Measurements from ENCODE around the gene RPL27A.

RPL27A gene

GRCh38 chr11:8693555-8693954 lies 11.0 kb downstream of the RPL27A start:
- peaks cover 68% of the 10 kb centered on the region for H3K36me3 ChIP-seq
- TF ChIP-seq CTCF (IDR thresholded peaks at IDR 0.05; ENCODE audit: low read depth, low read length): no peak
- no peak overlapping the region for H3K4me3 ChIP-seq (ENCODE audit: low read depth, low read length)
- H3K27me3 ChIP-seq (ENCODE audit: insufficient read depth, low read depth, severe bottlenecking): no peaks in the 10 kb centered on the region
- DNase-seq: no peak
- no peaks in the 10 kb centered on the region for H3K9me3 ChIP-seq (ENCODE audit: severe bottlenecking)
- no peak overlapping the region for H3K27ac ChIP-seq

- Histone ChIP-seq H3K27ac (no peak overlapping the region), H3K4me3 (ENCODE audit: low read depth, low read length) (no peak overlapping the region), H3K9me3 (ENCODE audit: severe bottlenecking) (no peaks in the 10 kb centered on the region), H3K27me3 (ENCODE audit: insufficient read depth, low read depth, severe bottlenecking) (no peaks in the 10 kb centered on the region), H3K36me3 (peaks cover 71% of the 10 kb centered on the region)
- DNase-seq: peak; percentile 32
- no peak for TF ChIP-seq CTCF (IDR thresholded peaks at IDR 0.05; ENCODE audit: low read depth, low read length)
Observed at GRCh38 chr11:8694137-8694536, 11.5 kb downstream of the RPL27A start.

GRCh38 chr11:8697054-8697453 lies 14.5 kb downstream of the RPL27A start:
- H3K27me3 ChIP-seq (ENCODE audit: insufficient read depth, low read depth, severe bottlenecking): no peaks in the 10 kb centered on the region
- no peak overlapping the region for H3K27ac ChIP-seq
- H3K9me3 ChIP-seq (ENCODE audit: severe bottlenecking): no peaks in the 10 kb centered on the region
- H3K4me3 ChIP-seq (ENCODE audit: low read depth, low read length): no peak overlapping the region
- no peak for DNase-seq
- peaks cover 72% of the 10 kb centered on the region for H3K36me3 ChIP-seq
- no peak for TF ChIP-seq CTCF (IDR thresholded peaks at IDR 0.05; ENCODE audit: low read depth, low read length)

GRCh38 chr11:8698379-8698851 lies 15.8 kb downstream of the RPL27A start:
- H3K4me3 ChIP-seq (ENCODE audit: low read depth, low read length): no peak overlapping the region
- no peak for DNase-seq
- peaks cover 64% of the 10 kb centered on the region for H3K36me3 ChIP-seq
- H3K27ac ChIP-seq: no peak overlapping the region
- no peak for TF ChIP-seq CTCF (IDR thresholded peaks at IDR 0.05; ENCODE audit: low read depth, low read length)
- H3K9me3 ChIP-seq (ENCODE audit: severe bottlenecking): no peaks in the 10 kb centered on the region
- no peaks in the 10 kb centered on the region for H3K27me3 ChIP-seq (ENCODE audit: insufficient read depth, low read depth, severe bottlenecking)

- Histone ChIP-seq H3K9me3 (ENCODE audit: severe bottlenecking) (no peaks in the 10 kb centered on the region), H3K36me3 (peaks cover 63% of the 10 kb centered on the region), H3K27ac (no peak overlapping the region), H3K4me3 (ENCODE audit: low read depth, low read length) (no peak overlapping the region), H3K27me3 (ENCODE audit: insufficient read depth, low read depth, severe bottlenecking) (no peaks in the 10 kb centered on the region)
- TF ChIP-seq CTCF (IDR thresholded peaks at IDR 0.05; ENCODE audit: low read depth, low read length): no peak
- no peak for DNase-seq
Observed at GRCh38 chr11:8698917-8699441, 16.4 kb downstream of the RPL27A start.

GRCh38 chr11:8699903-8700302 lies 17.3 kb downstream of the RPL27A start:
- no peak for DNase-seq
- no peak overlapping the region for H3K27ac ChIP-seq
- peaks cover 66% of the 10 kb centered on the region for H3K36me3 ChIP-seq
- H3K27me3 ChIP-seq (ENCODE audit: insufficient read depth, low read depth, severe bottlenecking): no peaks in the 10 kb centered on the region
- H3K4me3 ChIP-seq (ENCODE audit: low read depth, low read length): no peak overlapping the region
- H3K9me3 ChIP-seq (ENCODE audit: severe bottlenecking): no peaks in the 10 kb centered on the region
- TF ChIP-seq CTCF (IDR thresholded peaks at IDR 0.05; ENCODE audit: low read depth, low read length): no peak

Data from WERI-Rb-1 (cell line).